Ramos (cell line): ENCODE results near the gene CDH24.

ENCODE experiments used
- in situ Hi-C: fragments of 300-500 bp; cut with MboI; formaldehyde crosslinking; loops from one replicate; pipeline ENCODE4 v1.14.3; 2022; ENCODE audit warnings: low sequenced_read_pairs; ENCODE audit not compliant: unreplicated experiment

Gene CDH24

GRCh38 chr14:23066855-23067744 is 9.8 kb upstream of the CDH24 start:
- in situ Hi-C loops, result no loop called here

- in situ Hi-C loops, result no loop called here
These were observed 9.0 kb upstream of the CDH24 start for GRCh38 chr14:23066368-23066767.

GRCh38 chr14:23063601-23064000 is 6.3 kb upstream of the CDH24 start:
- in situ Hi-C loops, result no loop called here

- in situ Hi-C loops, result no loop called here
These were observed 4.7 kb upstream of the CDH24 start for GRCh38 chr14:23062002-23062401.

GRCh38 chr14:23060536-23061260 is 3.4 kb upstream of the CDH24 start:
- in situ Hi-C loops, result no loop called here

GRCh38 chr14:23058654-23059504 is 1.6 kb upstream of the CDH24 start:
- in situ Hi-C loops, result loop anchor here (10.0 kb wide), 1 partner anchor 484 kb away; no protein-coding TSS in a partner anchor

- in situ Hi-C loops, result loop anchor here (10.0 kb wide), 1 partner anchor 483 kb away; no protein-coding TSS in a partner anchor
These were observed 685 bp upstream of the CDH24 start for GRCh38 chr14:23057757-23058653.

- in situ Hi-C loops, result loop anchor here (10.0 kb wide), 1 partner anchor 482 kb away; no protein-coding TSS in a partner anchor
These were observed 970 bp downstream of the CDH24 start for GRCh38 chr14:23056145-23056955.

- in situ Hi-C loops, result loop anchor here (10.0 kb wide), 1 partner anchor 481 kb away; no protein-coding TSS in a partner anchor
These were observed 1.6 kb downstream of the CDH24 start for GRCh38 chr14:23055621-23056144.

GRCh38 chr14:23055147-23055550 is 2.2 kb downstream of the CDH24 start:
- in situ Hi-C loops, result loop anchor here (10.0 kb wide), 1 partner anchor 480 kb away; no protein-coding TSS in a partner anchor

GRCh38 chr14:23054000-23054811 is 3.1 kb downstream of the CDH24 start:
- in situ Hi-C loops, result loop anchor here (5.0 to 10.0 kb wide), 3 partner anchors 67 to 667 kb away; no protein-coding TSS in a partner anchor

GRCh38 chr14:23053426-23053825 is 3.9 kb downstream of the CDH24 start:
- in situ Hi-C loops, result loop anchor here (5.0 to 10.0 kb wide), 3 partner anchors 66 to 666 kb away; no protein-coding TSS in a partner anchor

GRCh38 chr14:23052671-23053070 is 4.6 kb downstream of the CDH24 start:
- in situ Hi-C loops, result loop anchor here (5.0 to 10.0 kb wide), 3 partner anchors 65 to 665 kb away; no protein-coding TSS in a partner anchor

- in situ Hi-C loops, result loop anchor here (5.0 to 10.0 kb wide), 3 partner anchors 65 to 665 kb away; no protein-coding TSS in a partner anchor
These were observed 5.1 kb downstream of the CDH24 start for GRCh38 chr14:23052182-23052623.

- in situ Hi-C loops, result loop anchor here (5.0 to 10.0 kb wide), 3 partner anchors 64 to 664 kb away; no protein-coding TSS in a partner anchor
These were observed 5.9 kb downstream of the CDH24 start for GRCh38 chr14:23051141-23052057.

- in situ Hi-C loops, result no loop called here
These were observed 8.3 kb downstream of the CDH24 start for GRCh38 chr14:23049011-23049410.
